ENCODE results near the gene SHE. TPM values are rescaled to one million over a fixed set of nuclear protein-coding genes. Genes with fewer than 3 reads are reported as not detected.

SHE gene
- total RNA-seq, 1 donor from 2014 or later = 60.6 TPM

DNA sequence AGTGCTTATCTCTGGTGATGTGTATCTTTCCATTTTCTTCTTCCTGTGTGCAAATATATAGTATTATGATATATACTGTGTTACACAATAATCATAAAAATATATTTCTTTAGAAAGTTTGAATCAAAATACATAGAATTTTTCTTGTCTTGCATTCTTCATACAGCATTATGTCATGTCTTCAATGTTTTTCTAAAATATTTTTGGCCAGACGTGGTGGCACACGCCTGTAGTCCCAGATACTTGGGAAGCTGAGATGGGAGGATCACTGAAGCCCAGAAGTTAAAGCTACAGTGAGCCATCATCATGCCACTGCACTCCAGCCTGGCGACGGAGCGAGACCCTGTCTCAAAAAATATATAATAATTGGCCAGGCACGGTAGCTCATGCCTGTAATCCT lies 55.4 kb downstream of the SHE start:
- no peak for DNase-seq (ENCODE audit: low read depth, low spot score)

DNA sequence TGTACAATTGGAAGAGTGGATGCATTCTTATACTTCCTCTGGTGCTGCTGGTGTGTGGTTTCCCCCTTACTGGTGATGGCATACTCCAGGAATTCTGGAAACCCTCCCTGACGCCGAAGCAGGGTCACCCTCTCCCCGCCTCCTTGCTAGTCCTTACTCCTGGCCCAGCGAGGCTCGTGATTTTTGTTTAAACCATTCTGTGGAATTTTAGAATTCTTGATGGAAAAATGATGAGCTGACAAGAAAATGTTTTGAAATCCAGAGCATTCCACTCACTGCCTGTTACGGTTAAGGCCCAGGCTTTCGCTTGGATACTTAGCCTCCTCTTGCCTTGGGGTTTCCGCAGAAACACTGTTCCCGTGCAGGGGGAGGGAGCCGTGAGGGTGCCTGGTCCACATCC lies 55.9 kb downstream of the SHE start:
- no peak for DNase-seq (ENCODE audit: low read depth, low spot score)

DNA sequence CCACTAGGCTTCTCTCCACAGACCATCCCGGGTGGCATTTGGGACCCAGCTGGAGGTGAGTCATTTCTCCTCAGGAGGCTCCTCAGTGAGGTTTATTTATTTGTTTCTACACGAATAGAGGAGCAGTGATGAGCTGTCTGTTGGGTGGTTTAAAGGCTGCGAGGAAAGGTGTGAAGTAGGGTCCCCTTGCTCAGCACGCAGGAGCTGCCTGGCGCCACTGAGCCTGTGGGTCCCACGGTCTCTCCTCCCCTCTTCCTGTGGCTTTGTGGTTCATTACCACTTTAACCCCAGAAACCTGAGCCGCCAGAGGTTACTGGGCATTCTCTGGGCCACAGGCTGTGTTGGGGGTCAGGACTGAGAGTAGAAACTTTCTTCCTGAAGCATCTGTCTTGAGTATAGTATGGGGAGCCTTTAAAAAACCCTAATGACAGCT lies 57.2 kb downstream of the SHE start:
- no peak for DNase-seq (ENCODE audit: low read depth, low spot score)

DNA sequence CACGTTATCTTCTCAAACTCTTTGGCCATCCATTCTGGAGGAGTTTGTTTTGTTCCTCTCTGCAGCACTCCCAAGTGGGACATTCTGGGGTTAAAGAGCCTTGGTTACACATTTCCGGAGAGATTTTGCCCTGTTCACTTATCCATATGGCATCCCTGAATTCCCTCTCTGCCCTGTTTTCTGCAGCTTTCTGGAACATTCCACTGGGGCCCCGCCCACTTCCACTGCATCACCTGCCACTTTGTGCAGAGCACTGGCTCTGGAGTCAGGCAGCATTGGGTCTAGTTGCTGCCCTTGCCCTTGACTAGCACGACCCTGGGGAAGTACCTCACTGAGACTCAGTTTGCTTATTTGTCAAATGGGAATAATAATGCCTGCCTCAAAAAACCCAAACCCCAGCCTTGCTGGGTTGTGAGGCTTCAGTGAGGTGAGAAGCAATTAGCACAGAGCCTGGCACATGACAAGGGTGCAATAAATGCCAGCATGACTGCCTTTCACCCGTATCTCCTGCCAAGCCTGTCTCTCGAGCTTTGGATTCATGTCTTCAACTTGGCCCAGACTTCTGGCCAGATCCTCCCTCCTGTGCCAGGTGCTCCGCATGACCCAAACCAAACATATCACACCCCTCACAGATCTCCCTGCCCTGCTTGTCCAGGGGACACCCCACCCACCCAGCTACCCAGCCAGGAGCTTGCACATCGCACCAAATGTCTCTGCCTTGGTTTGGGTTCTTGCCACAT lies 58.8 kb downstream of the SHE start:
- DNase-seq (ENCODE audit: low read depth, low spot score) = no peak

DNA sequence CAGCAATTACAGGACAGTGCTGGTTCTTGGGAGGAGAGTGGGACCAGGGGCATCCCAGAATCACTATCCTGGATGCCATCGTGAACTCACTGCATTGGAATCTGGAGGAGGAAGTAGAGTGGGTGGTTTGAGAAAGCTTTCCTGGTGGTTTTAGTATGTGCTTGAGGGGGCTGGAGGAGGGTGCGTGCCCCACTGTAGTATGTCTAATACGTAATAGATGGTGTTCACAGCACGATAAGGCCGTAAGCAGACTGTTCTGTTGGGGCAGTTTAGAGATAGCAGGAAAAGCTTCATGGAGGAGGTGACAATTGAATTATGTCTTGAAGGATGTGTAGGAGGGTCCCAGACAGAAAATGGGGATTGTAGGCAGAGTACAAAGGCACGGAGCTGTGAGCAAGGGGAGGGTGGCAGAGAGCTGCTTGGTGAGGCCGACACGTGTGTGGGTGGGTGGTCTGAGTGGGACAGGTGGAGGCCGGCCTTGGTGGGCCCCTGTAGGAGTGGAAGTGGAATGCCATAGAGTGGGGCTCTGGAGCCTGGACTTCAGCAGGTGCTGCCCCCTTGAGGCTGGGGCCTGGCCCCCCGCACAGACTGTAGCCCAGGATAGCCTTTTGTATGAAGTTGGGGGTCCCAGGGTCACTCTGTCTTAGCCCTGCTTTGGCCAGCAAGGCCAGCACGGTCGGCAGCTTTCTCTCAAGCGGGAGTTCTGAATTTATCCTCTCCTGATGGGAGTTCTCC lies 60.0 kb downstream of the SHE start:
- no peak for DNase-seq (ENCODE audit: low read depth, low spot score)

DNA sequence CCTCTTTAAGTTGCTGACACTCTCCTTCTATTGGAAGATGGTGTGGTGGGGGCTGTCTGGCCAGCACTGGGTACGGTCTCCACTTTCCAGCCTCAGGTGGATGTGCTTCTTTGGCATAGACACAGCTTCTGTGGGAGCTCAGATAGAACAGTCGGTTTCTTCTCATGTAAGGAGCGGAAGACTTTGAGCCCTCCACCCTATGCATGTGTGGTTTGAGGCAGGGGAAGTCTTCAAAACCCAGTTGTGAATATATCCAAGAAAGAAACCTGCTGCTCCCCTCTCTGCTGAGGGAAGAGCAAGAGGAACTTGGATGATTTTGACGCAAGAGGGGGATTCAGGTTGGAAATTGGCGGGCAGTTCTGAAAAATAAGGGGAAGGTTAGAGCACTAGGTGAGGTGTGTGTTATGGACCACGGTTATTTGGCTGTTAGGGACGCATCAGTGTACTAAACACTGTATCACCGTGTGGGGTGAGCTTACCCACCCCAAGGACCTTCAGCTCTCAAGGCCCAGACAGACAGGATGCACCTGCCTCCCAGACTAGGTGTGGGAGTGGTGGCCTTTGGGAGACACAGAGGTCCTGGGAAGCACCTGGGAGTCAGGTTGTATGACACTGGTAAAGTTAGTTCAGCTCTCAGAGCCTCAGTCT lies 60.8 kb downstream of the SHE start:
- DNase-seq (ENCODE audit: low read depth, low spot score) = no peak

DNA sequence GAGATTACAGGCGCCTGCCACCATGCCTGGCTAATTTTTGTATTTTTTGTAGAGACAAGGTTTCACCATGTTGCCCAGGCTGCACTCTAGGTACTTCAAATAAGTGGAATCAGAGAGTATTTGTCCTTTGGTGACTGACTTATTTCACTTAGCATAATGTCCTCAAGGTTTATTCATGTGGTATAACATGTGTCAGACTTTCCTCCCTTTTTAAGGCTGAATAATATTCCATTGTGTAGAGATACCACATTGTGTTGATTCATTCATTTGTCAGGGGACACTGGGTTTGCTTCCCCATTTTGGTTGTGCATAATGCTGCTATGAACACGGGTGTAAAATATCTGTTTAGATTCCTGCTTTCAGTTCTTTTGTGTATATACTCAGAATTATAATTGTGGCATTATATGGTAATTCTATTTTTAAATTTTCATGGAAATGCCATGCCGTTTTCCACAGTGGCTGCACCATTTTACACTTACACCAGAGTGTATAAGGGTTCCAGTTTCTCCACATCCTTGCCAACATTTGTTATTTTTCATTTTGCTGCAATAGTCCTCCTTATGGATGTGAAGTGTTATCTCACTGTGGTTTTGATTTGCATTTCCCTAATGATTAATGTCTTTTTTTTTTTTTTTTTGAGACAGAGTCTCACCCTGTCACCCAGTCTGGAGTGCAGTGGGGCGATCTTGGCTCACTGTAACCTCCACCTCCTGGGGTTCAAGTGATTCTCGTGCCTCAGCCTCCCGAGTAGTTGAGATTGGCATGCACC lies 62.0 kb downstream of the SHE start:
- no peak for DNase-seq (ENCODE audit: low read depth, low spot score)

DNA sequence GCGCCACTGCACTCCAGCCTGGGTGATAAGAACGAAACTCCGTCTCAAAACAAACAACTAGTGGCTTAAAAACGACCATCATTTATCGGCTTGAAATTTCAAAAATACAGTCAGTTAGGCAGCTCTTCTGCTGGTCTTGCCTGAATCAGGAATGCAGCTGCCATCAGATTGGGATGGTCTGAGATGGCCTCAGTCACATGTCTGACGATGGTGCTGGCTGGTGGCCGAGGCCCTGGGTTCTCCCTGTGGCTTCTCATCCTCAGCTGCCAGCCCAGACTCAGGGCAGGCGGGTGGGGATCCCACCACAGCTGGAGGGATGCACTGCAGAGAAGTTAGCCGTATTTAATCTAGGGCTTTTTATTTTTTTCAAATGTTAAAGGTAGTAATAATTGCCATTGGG lies 65.8 kb downstream of the SHE start:
- DNase-seq (ENCODE audit: low read depth, low spot score) = no peak

DNA sequence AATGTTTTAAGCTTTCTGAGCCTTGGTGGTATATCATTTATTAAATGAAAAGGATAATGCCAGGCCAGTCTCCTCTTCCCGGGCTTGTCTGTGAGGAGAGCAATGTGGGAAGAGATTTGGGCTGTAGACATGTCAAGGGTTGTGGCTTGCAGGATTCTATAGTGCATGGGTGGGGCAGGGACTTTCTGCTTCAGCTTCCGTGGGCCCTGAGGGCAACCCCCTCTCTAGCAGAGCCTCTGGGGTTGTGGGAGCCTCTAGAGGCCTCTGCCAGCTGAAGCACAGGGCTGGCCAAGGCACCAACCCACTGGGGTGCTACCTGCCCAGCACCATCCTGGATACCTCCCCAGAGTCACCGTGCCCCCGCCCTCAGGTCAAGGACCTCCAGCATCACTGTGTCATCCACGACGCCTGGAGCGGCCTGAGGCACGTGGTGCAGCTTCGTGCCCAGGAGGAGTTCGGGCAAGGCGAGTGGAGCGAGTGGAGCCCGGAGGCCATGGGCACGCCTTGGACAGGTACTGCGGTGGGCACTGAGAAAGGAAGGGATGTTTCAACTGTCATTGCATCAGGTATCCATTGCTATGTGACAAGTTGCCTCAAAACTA lies 66.5 kb downstream of the SHE start:
- no peak for DNase-seq (ENCODE audit: low read depth, low spot score)

DNA sequence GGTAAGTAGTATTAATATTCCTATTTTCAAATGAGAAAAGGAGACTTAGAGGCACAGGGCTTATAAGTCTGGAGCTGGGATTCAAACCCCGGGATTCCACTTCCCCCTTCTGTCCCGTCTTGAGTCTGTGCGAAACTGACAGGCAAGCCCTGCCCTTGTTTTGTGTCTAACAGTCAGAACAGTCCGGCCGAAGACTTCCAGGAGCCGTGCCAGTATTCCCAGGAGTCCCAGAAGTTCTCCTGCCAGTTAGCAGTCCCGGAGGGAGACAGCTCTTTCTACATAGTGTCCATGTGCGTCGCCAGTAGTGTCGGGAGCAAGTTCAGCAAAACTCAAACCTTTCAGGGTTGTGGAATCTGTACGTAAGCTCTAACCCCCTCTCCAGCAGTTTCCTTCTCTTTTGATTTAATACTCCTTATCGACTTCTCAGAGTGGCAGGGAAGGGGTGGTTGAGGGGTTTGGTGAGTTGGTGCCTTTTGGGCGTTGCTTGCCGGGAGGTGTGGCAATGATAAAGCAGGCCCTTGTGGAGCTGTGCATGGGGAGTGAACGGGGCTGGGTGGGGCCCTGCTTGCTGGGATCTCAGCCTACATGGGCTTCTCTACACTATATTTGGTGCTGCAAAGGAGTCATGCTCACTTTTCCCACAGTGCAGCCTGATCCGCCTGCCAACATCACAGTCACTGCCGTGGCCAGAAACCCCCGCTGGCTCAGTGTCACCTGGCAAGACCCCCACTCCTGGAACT lies 67.7 kb downstream of the SHE start:
- DNase-seq (ENCODE audit: low read depth, low spot score) = no peak

DNA sequence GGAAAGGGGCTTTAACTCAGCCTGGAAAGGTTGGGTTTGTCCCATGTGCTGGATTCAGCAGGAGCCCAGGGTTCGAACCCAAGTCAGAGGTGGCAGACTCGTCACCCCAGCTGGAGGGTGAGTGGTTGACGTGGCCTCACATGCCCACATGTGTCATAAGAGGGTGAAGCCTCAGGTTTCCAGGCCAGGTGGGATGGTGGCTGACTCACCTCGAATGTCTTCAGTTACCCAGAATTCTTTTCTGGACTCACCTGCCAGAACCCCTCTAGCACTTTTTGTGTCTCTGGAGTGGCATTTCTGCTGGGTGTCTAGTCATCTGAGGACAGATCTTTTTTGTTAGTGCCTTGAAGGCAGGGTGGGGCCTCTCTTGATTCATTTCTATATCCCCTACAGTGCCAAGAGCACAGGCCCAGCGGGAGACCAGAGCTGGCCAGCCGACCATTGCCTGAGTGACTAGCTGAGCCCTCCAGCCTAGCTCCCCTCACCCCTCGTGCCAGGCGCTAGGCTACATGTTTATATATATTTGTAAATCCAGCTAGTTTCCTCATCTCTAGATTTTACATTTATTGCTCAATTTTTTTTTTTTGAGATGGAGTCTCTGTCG lies 68.9 kb downstream of the SHE start:
- no peak for DNase-seq (ENCODE audit: low read depth, low spot score)

DNA sequence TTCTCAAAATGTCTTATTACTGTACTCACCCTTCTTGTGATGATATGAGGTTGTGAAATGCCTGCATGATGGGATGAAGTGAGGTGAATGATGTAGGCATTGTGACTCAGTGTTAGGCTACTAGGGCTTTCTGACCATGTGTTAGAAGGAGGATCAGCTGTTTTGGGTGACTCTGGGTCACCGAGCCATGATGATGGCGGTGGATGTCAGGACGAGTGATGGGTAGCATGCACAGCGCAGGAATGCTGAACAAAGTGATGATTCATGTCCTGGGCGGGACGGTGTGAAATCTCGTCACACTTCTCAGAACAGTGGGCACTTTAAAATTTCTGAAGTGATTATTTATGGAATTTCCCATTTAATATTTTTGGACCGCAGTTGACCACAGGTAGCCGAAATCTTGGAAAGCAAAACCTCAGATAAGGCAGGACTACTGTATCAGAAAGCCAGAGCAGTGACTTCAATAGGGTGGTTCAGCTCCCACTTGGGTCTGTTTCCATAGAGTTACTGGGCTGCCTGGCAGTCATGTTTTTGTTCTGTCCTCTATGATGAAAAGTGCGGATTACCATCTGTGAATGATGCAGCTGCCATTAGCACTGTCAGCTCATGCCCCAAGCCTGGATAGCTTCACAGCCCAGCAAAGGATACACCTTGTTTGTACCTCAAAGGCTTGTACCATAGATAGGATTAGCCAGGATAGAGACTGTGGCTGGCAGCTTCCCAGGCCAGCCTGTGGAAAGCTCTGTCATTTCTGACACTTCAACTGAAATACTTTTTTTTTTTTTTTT lies 70.4 kb downstream of the SHE start:
- no peak for DNase-seq (ENCODE audit: low read depth, low spot score)

DNA sequence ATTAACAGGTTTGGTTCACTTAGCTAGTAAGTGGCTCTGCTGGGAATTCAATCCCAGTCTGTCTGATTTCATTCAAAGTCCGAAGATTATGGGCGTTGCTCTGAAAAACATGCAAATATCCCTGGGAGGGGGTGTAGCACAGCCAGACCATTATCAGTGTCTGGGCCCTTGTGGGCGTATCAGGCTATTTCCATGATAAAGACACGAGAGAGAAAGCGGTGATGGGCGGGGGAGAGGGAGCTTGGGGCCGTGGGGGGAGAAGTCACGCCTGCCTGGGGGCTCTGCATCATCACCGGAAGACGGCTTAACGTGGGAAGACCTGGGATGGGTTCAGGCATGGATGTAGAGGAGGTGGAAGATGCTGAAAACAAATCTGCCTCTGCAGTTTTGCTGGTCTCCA lies 71.3 kb downstream of the SHE start:
- DNase-seq (ENCODE audit: low read depth, low spot score) = no peak

DNA sequence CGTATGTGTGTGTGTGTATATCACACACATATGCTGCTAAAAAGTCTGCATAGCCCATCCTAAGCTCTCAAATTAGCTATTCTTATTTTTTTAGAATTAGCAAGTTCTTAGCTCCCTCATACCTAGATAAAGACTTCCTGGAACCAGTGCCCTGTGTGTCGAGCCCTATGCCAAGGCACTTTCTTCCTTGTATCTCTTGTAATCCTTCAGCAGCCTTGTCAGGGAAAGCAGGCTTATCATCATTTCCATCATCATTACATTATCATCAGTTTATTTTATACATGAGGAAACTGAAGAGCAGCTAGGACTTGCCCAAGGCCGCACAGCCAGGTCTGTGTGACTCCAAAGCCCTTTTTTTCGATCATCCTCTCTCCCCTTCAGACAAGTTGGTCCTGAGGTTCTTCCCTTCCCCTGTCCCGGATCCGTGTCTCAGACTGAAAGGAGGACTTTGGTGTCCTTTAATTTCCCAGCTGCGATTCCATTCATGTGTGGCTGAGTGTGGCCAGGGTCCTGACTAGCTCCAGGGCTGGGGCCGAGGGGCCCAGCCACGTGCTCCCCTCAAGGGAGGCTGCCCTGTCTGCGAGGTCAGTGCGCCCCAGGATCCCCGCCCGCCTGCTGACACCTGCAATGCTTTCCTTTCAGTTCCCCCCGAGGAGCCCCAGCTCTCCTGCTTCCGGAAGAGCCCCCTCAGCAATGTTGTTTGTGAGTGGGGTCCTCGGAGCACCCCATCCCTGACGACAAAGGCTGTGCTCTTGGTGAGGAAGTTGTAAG lies 72.2 kb downstream of the SHE start:
- no peak for DNase-seq (ENCODE audit: low read depth, low spot score)

Other genes starting within 250 kb of the SHE start
- 118 and 122 TPM in 2 replicates for gene HAX1, start 229.8 kb downstream of the SHE start, total RNA-seq
- gene AQP10, start 181.3 kb downstream of the SHE start, total RNA-seq = 0.07 and 0.13 TPM in 2 replicates
- 77.0 and 112 TPM in 2 replicates for gene ATP8B2, start 176.9 kb downstream of the SHE start, total RNA-seq
- gene IL6R, start 97.1 kb downstream of the SHE start, total RNA-seq = 5.7 and 10.8 TPM in 2 replicates
- gene TDRD10, start 193 bp downstream of the SHE start, total RNA-seq = 1.7 and 3.8 TPM in 2 replicates
- 34.9 and 39.6 TPM in 2 replicates for gene UBE2Q1, start 56.2 kb upstream of the SHE start, total RNA-seq
- gene CHRNB2, start 65.4 kb upstream of the SHE start, total RNA-seq = under 0.01 TPM in 1 of 2 replicates, not detected in the other
- gene ADAR, start 105.8 kb upstream of the SHE start, total RNA-seq = 81.5 and 107 TPM in 2 replicates